Thymus (tissue), 11 donors: Measurements from ENCODE around the gene ASMTL. TPM values are rescaled to one million over a fixed set of nuclear protein-coding genes. Genes with fewer than 3 reads are reported as not detected.
"Not testable (repeated sequence)": the region's sequence is repeated elsewhere in the genome, so short reads cannot be mapped to it uniquely, and the experiment has no call there.

Source experiments
- DNase-seq, 9 donors: peaks; one replicate each; pipeline ENCODE4 v3.0.0-alpha.2; 2013; ENCODE audit warnings: low spot score in 9 of 9, low read depth in 6 of 9, missing footprints in 1 of 9
- H3K27ac ChIP-seq, 2 donors: one replicate each; pipeline ENCODE4 v1.5.1; 2013; ENCODE audit warnings: control low read depth in 1 of 2, low read depth in 1 of 2, low read length in 1 of 2, mild to moderate bottlenecking in 1 of 2, moderate library complexity in 1 of 2
- H3K27me3 ChIP-seq, 2 donors: one replicate each; pipeline ENCODE4 v1.5.1; 2013; ENCODE audit warnings: low read length in 1 of 2; ENCODE audit not compliant: control insufficient read depth in 2 of 2, insufficient read depth in 1 of 2
- H3K36me3 ChIP-seq, 2 donors: one replicate each; pipeline ENCODE4 v1.5.1; 2013; ENCODE audit warnings: low read length in 1 of 2, mild to moderate bottlenecking in 1 of 2, moderate library complexity in 1 of 2; ENCODE audit not compliant: control insufficient read depth in 2 of 2, insufficient read depth in 2 of 2
- H3K4me1 ChIP-seq, 2 donors: one replicate each; pipeline ENCODE4 v1.5.1; 2013; ENCODE audit warnings: low read length in 2 of 2; ENCODE audit not compliant: control insufficient read depth in 2 of 2, insufficient read depth in 2 of 2
- H3K4me3 ChIP-seq, 2 donors: one replicate each; pipeline ENCODE4 v1.5.1; 2013; ENCODE audit warnings: low read length in 2 of 2, control low read depth in 1 of 2, mild to moderate bottlenecking in 1 of 2
- H3K9me3 ChIP-seq, 2 donors: one replicate each; pipeline ENCODE4 v1.5.1; 2013; ENCODE audit warnings: low read length in 1 of 2, mild to moderate bottlenecking in 1 of 2; ENCODE audit not compliant: control insufficient read depth in 2 of 2, insufficient read depth in 1 of 2
- WGBS: extraction: QIAGEN DNeasy Blood & Tissue Kit; methylation state at CpG from one replicate; pipeline ENCODE4 v1.1.7; 2013; 5-methylcytosine and 5-hydroxymethylcytosine counted together
- polyA plus RNA-seq: library from polyadenylated mRNA; stranded (reverse); fragments of 200-250 nt; gene quantifications from one replicate; pipeline ENCODE4 v1.2.3, GENCODE V29; 2013
- total RNA-seq: library from RNA; stranded (reverse); fragments of 120-200 nt; gene quantifications from one replicate; pipeline ENCODE4 v1.2.4, GENCODE V29; 2013
- donor health status: healthy.

The ASMTL gene
- total and polyA plus RNA-seq, 2 donors = 14.6 to 33.0 TPM

GRCh38 chrX:1485033-1485432, 32.3 kb upstream of the ASMTL start:
- no peak for DNase-seq
- Histone ChIP-seq H3K27ac (peak overlapping the region; percentile 11 to 40), H3K4me1 (peaks cover 16 to 64% of the 10 kb centered on the region in 2 donors), H3K36me3 (peaks cover 10 to 23% of the 10 kb centered on the region in 2 donors), H3K4me3 (no peak overlapping the region), H3K9me3 (peaks cover 0 to 5% of the 10 kb centered on the region in 2 donors), H3K27me3 (no peaks in the 10 kb centered on the region)
- WGBS = 97% methylated on average over 9 of the region's 9 CpGs

DNA sequence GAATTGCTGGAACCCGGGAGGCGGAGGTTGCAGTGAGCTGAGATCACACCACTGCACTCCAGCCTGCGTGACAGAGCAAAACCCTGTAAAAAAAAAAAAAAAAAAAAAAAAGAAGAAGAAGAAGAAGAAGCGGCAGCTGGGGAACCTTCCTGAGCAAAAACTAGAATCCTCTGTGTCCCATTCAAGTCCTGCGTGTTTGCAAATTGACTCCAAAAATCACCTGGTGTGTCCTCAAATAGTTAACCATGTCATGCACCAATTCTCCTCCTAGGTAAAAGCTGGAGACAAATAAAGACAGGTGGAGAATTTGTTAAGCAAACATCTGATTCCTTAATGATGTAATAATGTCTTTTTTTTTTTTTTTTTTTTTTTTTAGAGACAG, 31.9 kb upstream of the ASMTL start:
- H3K4me3 ChIP-seq = no peak overlapping the region
- WGBS = 89% methylated on average over 5 of the region's 5 CpGs
- H3K27ac ChIP-seq = peak overlapping the region in 1 of 2 donors; percentile 11
- H3K9me3 ChIP-seq = peaks cover 0 to 5% of the 10 kb centered on the region in 2 donors
- H3K4me1 ChIP-seq = peaks cover 16 to 65% of the 10 kb centered on the region in 2 donors
- no peaks in the 10 kb centered on the region for H3K27me3 ChIP-seq
- DNase-seq = peak in 1 of 9 donors; percentile 46
- H3K36me3 ChIP-seq = peaks cover 10 to 27% of the 10 kb centered on the region in 2 donors

DNA sequence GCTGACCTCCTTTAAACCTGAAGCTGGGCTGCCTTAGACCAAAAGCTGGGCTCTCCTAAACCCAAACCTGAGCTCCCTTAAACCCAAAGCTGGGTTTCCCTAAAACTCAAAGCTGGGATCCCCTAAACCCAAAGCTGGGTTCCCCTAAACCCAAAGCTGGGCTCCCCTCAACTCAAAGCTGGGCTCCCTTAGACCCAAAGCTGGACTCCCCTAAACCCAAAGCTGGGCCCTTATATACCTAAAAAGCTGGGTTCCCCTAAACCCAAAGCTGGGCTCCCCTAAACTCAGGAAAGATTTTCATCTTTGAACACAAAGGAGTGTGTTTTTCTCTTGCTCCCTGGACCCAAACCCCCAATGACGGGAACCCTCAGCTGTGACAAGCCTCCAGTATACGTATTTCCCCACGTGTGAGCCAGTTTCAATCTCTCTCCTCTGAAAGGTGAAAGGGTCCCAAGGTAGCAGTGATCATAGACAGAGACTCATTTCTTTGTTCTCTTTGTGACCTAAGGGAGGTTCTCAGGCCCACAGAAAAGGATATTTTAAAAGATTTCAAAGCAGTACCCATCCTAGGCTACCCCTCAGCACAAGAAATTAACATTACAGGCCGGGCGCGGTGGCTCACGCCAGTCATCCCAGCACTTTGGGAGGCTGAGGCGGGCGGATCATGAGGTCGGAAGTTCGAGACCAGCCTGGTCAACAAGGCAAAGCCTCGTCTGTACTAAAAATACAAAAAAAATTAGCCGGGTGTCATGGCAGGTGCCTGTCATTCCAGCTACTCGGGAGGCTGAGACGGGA, 31.3 kb upstream of the ASMTL start:
- Histone ChIP-seq H3K4me3 (no peak overlapping the region), H3K9me3 (peaks cover 0 to 5% of the 10 kb centered on the region in 2 donors), H3K36me3 (peaks cover 10 to 30% of the 10 kb centered on the region in 2 donors), H3K4me1 (peaks cover 16 to 65% of the 10 kb centered on the region in 2 donors), H3K27me3 (no peaks in the 10 kb centered on the region), H3K27ac (peak overlapping the region; percentile 47 to 77)
- peak in 1 of 9 donors; percentile 65 for DNase-seq
- WGBS = 82% methylated on average over 15 of the region's 15 CpGs

DNA sequence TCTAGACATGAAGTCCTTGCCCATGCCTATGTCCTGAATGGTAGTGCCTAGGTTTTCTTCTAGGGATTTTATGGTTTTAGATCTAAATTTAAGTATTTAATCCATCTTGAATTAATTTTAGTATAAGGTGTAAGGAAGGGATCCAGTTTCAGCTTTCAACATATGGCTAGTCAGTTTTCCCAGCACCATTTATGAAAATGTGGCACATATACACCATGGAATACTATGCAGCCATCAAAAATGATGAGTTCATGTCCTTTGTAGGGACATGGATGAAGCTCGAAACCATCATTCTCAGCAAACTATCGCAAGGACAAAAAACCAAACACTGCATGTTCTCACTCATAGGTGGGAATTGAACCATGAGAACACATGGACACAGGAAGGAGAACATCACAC, 29.8 kb upstream of the ASMTL start:
- WGBS = 0% methylated on average over 1 of the region's 2 CpGs
- Histone ChIP-seq H3K36me3 (peaks cover 8 to 30% of the 10 kb centered on the region in 2 donors), H3K27ac (peak overlapping the region; percentile 96 to 99), H3K4me1 (peaks cover 21 to 67% of the 10 kb centered on the region in 2 donors), H3K4me3 (peak overlapping the region in 1 of 2 donors; percentile 41)
- DNase-seq, H3K9me3 ChIP-seq, H3K27me3 ChIP-seq: not testable (repeated sequence)

DNA sequence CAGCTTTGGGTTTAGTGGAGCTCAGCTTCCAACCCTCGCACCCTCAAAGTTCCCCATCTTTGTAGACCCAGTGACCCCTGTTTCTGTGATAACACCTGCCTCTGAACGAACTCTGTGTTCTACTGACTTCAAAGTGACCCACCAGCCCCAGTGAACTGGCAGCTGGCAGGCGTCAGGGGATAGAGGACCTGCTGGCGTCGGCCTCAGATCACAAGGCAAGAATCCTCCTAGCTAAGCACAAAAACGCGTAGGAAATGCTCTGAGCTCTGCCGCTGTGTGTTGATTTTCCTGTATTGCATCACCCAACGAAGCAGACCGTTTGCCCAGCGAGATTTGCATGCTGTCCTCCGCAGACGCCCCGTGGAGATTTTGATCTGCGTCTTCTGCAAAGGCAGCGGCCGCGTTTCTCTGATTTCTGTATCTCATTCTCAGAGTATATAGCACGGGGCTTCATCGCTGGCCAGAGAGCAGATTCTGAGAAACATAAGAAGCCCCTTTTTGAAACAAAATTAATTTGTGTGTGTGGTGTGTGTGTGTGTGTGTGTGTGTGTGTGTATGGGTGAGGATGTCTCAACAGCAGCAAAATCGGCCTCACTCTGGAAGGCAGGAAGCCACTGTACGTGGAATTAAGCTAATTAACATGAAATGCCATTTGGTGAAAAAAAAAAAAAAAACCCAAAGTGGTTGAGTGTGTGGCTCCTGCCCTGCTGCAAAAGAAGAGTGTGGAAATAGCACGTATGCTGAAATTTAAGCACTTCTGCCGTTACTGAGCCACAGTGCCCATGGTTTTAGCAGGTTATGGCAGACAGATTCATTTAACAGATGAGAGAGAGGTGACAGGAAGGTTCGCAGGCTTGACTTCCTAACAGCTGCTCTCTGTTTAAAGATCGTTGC, 29.2 kb upstream of the ASMTL start:
- WGBS = under 1% methylated on average over 26 of the region's 26 CpGs
- Histone ChIP-seq H3K9me3 (peaks cover 0 to 5% of the 10 kb centered on the region in 2 donors), H3K27ac (peak overlapping the region; percentile 96 to 99), H3K36me3 (peaks cover 5 to 25% of the 10 kb centered on the region in 2 donors), H3K27me3 (no peaks in the 10 kb centered on the region), H3K4me1 (peaks cover 23 to 63% of the 10 kb centered on the region in 2 donors), H3K4me3 (peak overlapping the region; percentile 41)
- peak; percentile 66 to 95 (median 85) for DNase-seq

DNA sequence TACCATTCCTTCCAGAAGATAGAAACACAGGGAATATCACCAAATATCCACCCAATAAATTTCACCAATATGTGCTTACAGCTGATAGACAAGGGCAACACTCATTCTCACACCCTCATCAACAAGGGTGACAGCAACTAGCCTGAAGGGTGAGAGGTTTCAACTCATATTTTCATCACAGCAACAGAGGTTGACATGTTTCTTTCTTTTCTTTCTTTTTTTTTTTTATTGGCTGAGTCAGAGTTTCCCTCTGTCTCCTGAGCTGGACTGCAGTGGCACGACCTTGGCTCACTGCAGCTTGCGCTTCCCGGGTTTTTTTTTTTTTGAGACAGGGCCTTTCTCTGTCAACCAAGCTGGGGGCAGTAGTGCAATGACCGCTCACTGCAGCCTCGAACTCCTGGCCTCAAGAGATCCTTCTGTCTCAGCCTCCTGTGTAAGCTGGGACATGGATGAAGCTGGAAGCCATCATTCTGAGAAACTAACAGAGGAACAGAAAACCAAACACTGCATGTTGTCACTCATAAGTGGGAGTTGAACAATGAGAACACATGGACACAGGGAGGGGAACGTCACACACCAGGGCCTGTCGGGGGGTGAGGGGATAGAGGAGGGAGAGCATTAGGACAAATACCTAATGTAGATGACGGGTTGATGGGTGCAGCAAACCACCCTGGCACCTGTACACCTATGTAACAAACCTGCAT, 27.5 kb upstream of the ASMTL start:
- Histone ChIP-seq H3K4me3 (no peak overlapping the region), H3K4me1 (peaks cover 26 to 60% of the 10 kb centered on the region in 2 donors), H3K36me3 (peaks cover 1 to 18% of the 10 kb centered on the region in 2 donors), H3K27me3 (no peaks in the 10 kb centered on the region), H3K27ac (peak overlapping the region; percentile 54 to 99), H3K9me3 (peaks cover 0 to 5% of the 10 kb centered on the region in 2 donors)
- no peak for DNase-seq
- WGBS = 78% methylated on average over 8 of the region's 8 CpGs

- Histone ChIP-seq H3K27me3 (no peaks in the 10 kb centered on the region), H3K9me3 (peaks cover 0 to 3% of the 10 kb centered on the region in 2 donors)
Observed at GRCh38 chrX:1477801-1478458, 25.2 kb upstream of the ASMTL start.

DNA sequence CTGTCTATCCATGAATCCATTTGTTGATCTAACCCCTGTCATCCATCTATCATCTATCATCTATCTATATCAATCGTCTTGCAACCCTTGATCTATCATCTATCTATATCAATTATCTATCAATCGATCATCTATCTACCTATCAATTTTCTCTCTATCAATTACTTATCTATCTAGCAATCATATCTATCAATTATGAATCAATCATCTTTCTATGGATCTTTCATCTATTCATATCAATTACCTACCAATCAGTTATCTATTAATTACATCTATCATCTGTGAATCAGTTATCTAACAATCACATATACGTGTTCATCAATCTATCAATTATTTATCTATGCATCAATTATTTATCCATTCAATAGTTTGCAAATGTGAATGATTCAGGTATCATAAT, 24.5 kb upstream of the ASMTL start:
- DNase-seq = no peak
- Histone ChIP-seq H3K4me3 (no peak overlapping the region), H3K36me3 (peaks cover 3 to 11% of the 10 kb centered on the region in 2 donors), H3K9me3 (peaks cover 0 to 3% of the 10 kb centered on the region in 2 donors), H3K4me1 (peaks cover 24 to 40% of the 10 kb centered on the region in 2 donors), H3K27me3 (no peaks in the 10 kb centered on the region), H3K27ac (no peak overlapping the region)
- 52% methylated on average over 3 of the region's 3 CpGs for WGBS

More at GRCh38 chrX:1477801-1478458, 25.2 kb upstream of the ASMTL start:
- peaks cover 3 to 12% of the 10 kb centered on the region in 2 donors for H3K36me3 ChIP-seq
- 70% methylated on average over 8 of the region's 8 CpGs for WGBS
- peak in 1 of 9 donors; percentile 22 for DNase-seq
- peaks cover 23 to 42% of the 10 kb centered on the region in 2 donors for H3K4me1 ChIP-seq
- no peak overlapping the region for H3K4me3 ChIP-seq
- H3K27ac ChIP-seq = peak overlapping the region in 1 of 2 donors; percentile 62
